GM23338 (cell line): ENCODE measurements around the gene SEC14L6. TPM values are rescaled to one million over a fixed set of nuclear protein-coding genes. Genes with fewer than 3 reads are reported as not detected.

Source experiments
- ATAC-seq: fragments of 200-7000 bp; cut with Tn5 transposase; 3 replicates; pipeline ENCODE4 v1.9.1; 2020
- DNase-seq: peaks from one replicate; pipeline ENCODE4 v3.0.0-alpha.2; 2015; ENCODE audit warnings: low spot score
- H2AFZ ChIP-seq: fragments of 200-600 bp; sonication (generic); 2 replicates; pipeline ENCODE4 v1.8.0; 2016; ENCODE audit warnings: antibody characterized with exemption, mild to moderate bottlenecking, moderate library complexity
- H3F3A ChIP-seq: fragments of 200-600 bp; sonication (generic); replicated peaks from 2 replicates; pipeline ENCODE4 v1.8.0; 2017; ENCODE audit warnings: antibody characterized with exemption, mixed run types, low read depth
- H3K27ac ChIP-seq: fragments of 200-600 bp; sonication (generic); 2 replicates; pipeline ENCODE4 v1.6.1; 2016; ENCODE audit warnings: low read depth
- H3K27me3 ChIP-seq: fragments of 200-600 bp; sonication (generic); 2 replicates; pipeline ENCODE4 v1.8.0; 2016; ENCODE audit warnings: mild to moderate bottlenecking, mixed run types, moderate library complexity; ENCODE audit not compliant: insufficient read depth
- H3K36me3 ChIP-seq: fragments of 200-600 bp; sonication (generic); 2 replicates; pipeline ENCODE4 v1.8.0; 2016; ENCODE audit warnings: mild to moderate bottlenecking; ENCODE audit not compliant: insufficient read depth
- H3K4me1 ChIP-seq: fragments of 200-600 bp; sonication (generic); 2 replicates; pipeline ENCODE4 v1.8.0; 2016; ENCODE audit warnings: mild to moderate bottlenecking, moderate library complexity; ENCODE audit not compliant: insufficient read depth
- H3K4me2 ChIP-seq: fragments of 200-600 bp; sonication (generic); 2 replicates; pipeline ENCODE4 v1.7.1; 2017; ENCODE audit warnings: mixed run types
- H3K4me3 ChIP-seq: fragments of 200-600 bp; sonication (generic); 2 replicates; pipeline ENCODE4 v1.6.1; 2016; ENCODE audit warnings: mixed run types
- H3K79me2 ChIP-seq: fragments of 200-600 bp; sonication (generic); replicated peaks from 2 replicates; pipeline ENCODE4 v1.8.0; 2017; ENCODE audit warnings: mild to moderate bottlenecking; ENCODE audit not compliant: insufficient read depth
- H3K9me2 ChIP-seq: fragments of 200-600 bp; sonication (generic); 2 replicates; pipeline ENCODE4 v1.8.0; 2017; ENCODE audit not compliant: insufficient read depth
- H4K20me1 ChIP-seq: fragments of 200-600 bp; sonication (generic); replicated peaks from 2 replicates; pipeline ENCODE4 v1.8.0; 2017; ENCODE audit warnings: mild to moderate bottlenecking; ENCODE audit not compliant: insufficient read depth
- H3K27ac Mint-ChIP-seq: 2 replicates; pipeline ENCODE4 v1.8.0; 2020; ENCODE audit warnings: inconsistent platforms, mild to moderate bottlenecking, moderate library complexity, mixed read lengths
- H3K27me3 Mint-ChIP-seq: 3 replicates; pipeline ENCODE4 v1.8.0; 2022; ENCODE audit warnings: low read depth, mild to moderate bottlenecking, moderate library complexity, mixed read lengths, inconsistent platforms; ENCODE audit not compliant: insufficient read depth, poor library complexity
- H3K36me3 Mint-ChIP-seq: 3 replicates; pipeline ENCODE4 v1.8.0; 2021; ENCODE audit warnings: low read depth, mild to moderate bottlenecking, inconsistent platforms, moderate library complexity, mixed read lengths
- H3K4me1 Mint-ChIP-seq: 3 replicates; pipeline ENCODE4 v1.8.0; 2020; ENCODE audit warnings: mild to moderate bottlenecking, inconsistent platforms, mixed read lengths
- H3K4me3 Mint-ChIP-seq: 3 replicates; pipeline ENCODE4 v1.8.0; 2021; ENCODE audit warnings: moderate library complexity, mild to moderate bottlenecking, inconsistent platforms, mixed read lengths
- H3K9me3 Mint-ChIP-seq: 3 replicates; pipeline ENCODE4 v1.8.0; 2020; ENCODE audit warnings: moderate library complexity, mild to moderate bottlenecking, inconsistent platforms, mixed read lengths
- CREB1 ChIP-seq: fragments of 250-450 bp; sonication (Bioruptor Pico); IDR thresholded peaks from 2 replicates; pipeline ENCODE4 v1.5.0; 2020; ENCODE audit warnings: low read depth, mild to moderate bottlenecking, moderate library complexity
- ETS1 ChIP-seq: IDR thresholded peaks from 2 replicates; pipeline ENCODE4 v1.6.1; 2016; ENCODE audit warnings: antibody characterized with exemption
- EZH2 ChIP-seq: fragments of 200-600 bp; sonication (generic); IDR thresholded peaks from one replicate; pipeline ENCODE4 v1.8.0; 2017; ENCODE audit warnings: antibody characterized with exemption, mild to moderate bottlenecking, low read depth; ENCODE audit not compliant: unreplicated experiment
- EZH2phosphoT487 ChIP-seq: fragments of 200-600 bp; sonication (generic); IDR thresholded peaks from one replicate; pipeline ENCODE4 v1.8.1; 2018; ENCODE audit warnings: antibody characterized with exemption; ENCODE audit not compliant: unreplicated experiment
- JUNB ChIP-seq: IDR thresholded peaks from one replicate; pipeline ENCODE4 v1.6.1; 2016; ENCODE audit warnings: antibody characterized with exemption; ENCODE audit not compliant: unreplicated experiment
- POLR2AphosphoS5 ChIP-seq: IDR thresholded peaks from 2 replicates; pipeline ENCODE4 v1.6.1; 2016; ENCODE audit warnings: antibody characterized with exemption, low read depth
- REST ChIP-seq: IDR thresholded peaks from one replicate; pipeline ENCODE4 v1.6.1; 2018; ENCODE audit warnings: antibody characterized with exemption; ENCODE audit not compliant: unreplicated experiment
- ZNF114 ChIP-seq: fragments of 250-450 bp; sonication (Bioruptor Pico); IDR thresholded peaks from 2 replicates; pipeline ENCODE4 v1.5.0; 2020; ENCODE audit warnings: mild to moderate bottlenecking, moderate library complexity
- ZNF462 ChIP-seq: fragments of 250-450 bp; sonication (Bioruptor Pico); IDR thresholded peaks from 2 replicates; pipeline ENCODE4 v1.5.0; 2020; ENCODE audit warnings: mild to moderate bottlenecking, moderate library complexity
- polyA plus RNA-seq: library from polyadenylated mRNA; unstranded; fragments of >200 nt; fragmentation: Nextera tagmentation; extraction: Ambion mirVana; gene quantifications from 2 replicates; pipeline ENCODE4 v1.2.1, GENCODE V29; 2016
- total RNA-seq: library from RNA; depleted of rRNA; stranded (reverse); fragments of >200 nt; shearing (Covaris generic); gene quantifications from 2 replicates; pipeline ENCODE4 v1.2.3, GENCODE V29; 2014

SEC14L6 gene
- total and polyA plus RNA-seq, 2 experiments from 2014 or later: 0.84 to 2.1 TPM

- peaks cover 3% of the 10 kb centered on the region; the same call in 2 of the 3 replicates for H3K4me1 Mint-ChIP-seq
- no peak overlapping the region for H3K4me3 ChIP-seq
- no peaks in the 10 kb centered on the region for H3K27me3 ChIP-seq
- H3K4me3 Mint-ChIP-seq: no peak overlapping the region
- H3K9me2 ChIP-seq: no peaks in the 10 kb centered on the region
- H4K20me1 ChIP-seq: no peaks in the 10 kb centered on the region
- no peaks in the 10 kb centered on the region for H3K36me3 ChIP-seq
- TF ChIP-seq JUNB (no peak), ZNF114 (no peak), POLR2AphosphoS5 (no peak), ZNF462 (no peak), ETS1 (no peak)
- no peaks in the 10 kb centered on the region for H3F3A ChIP-seq
- ATAC-seq (no peak), DNase-seq (no peak)
- no peaks in the 10 kb centered on the region for H3K9me3 Mint-ChIP-seq
- no peaks in the 10 kb centered on the region for H3K4me1 ChIP-seq
- no peak overlapping the region for H3K27ac ChIP-seq
- no peaks in the 10 kb centered on the region for H3K36me3 Mint-ChIP-seq
- H3K27me3 Mint-ChIP-seq: peaks cover 4% of the 10 kb centered on the region
- H3K4me2 ChIP-seq: no peak overlapping the region
- no peaks in the 10 kb centered on the region for H3K79me2 ChIP-seq
- no peak overlapping the region for H3K27ac Mint-ChIP-seq
- H2AFZ ChIP-seq: no peak overlapping the region
Measured at GRCh38 chr22:30486661-30487115, 59.9 kb downstream of the SEC14L6 start.

- H3K27me3 Mint-ChIP-seq: peaks cover 6% of the 10 kb centered on the region
- no peaks in the 10 kb centered on the region for H3K79me2 ChIP-seq
- H3K4me3 ChIP-seq: no peak overlapping the region
- DNase-seq (no peak), ATAC-seq (no peak)
- TF ChIP-seq JUNB (no peak), EZH2phosphoT487 (no peak), CREB1 (CRISPR knock-in tag) (no peak), ZNF114 (no peak), POLR2AphosphoS5 (no peak), EZH2 (no peak), ETS1 (no peak), REST (no peak)
- no peaks in the 10 kb centered on the region for H3K27me3 ChIP-seq
- H3K27ac ChIP-seq: no peak overlapping the region
- H3K9me3 Mint-ChIP-seq: no peaks in the 10 kb centered on the region
- H3K27ac Mint-ChIP-seq: no peak overlapping the region
- no peaks in the 10 kb centered on the region for H3K4me1 ChIP-seq
- H3K4me3 Mint-ChIP-seq: no peak overlapping the region
- no peaks in the 10 kb centered on the region for H4K20me1 ChIP-seq
- H3F3A ChIP-seq: no peaks in the 10 kb centered on the region
- no peaks in the 10 kb centered on the region for H3K36me3 Mint-ChIP-seq
- H3K9me2 ChIP-seq: no peaks in the 10 kb centered on the region
- peaks cover 3% of the 10 kb centered on the region; the same call in 2 of the 3 replicates for H3K4me1 Mint-ChIP-seq
- H2AFZ ChIP-seq: no peak overlapping the region
- no peak overlapping the region for H3K4me2 ChIP-seq
- no peaks in the 10 kb centered on the region for H3K36me3 ChIP-seq
Measured at GRCh38 chr22:30486118-30486517, 60.4 kb downstream of the SEC14L6 start.
